ENCODE data around the gene KCNN4. TPM values are rescaled to one million over a fixed set of nuclear protein-coding genes. Genes with fewer than 3 reads are reported as not detected.
A peak's percentile ranks its signal among the peaks of the same experiment; 100 is the strongest.

KCNN4 gene
- total RNA-seq, 1 donor from 2014 or later = 0.19 TPM

- intact Hi-C loops (cut with DNase I) = no loop called here
- no peak for DNase-seq
Observed at GRCh38 chr19:43760941-43761340, 19.8 kb downstream of the KCNN4 start.

GRCh38 chr19:43759515-43759914 lies 21.3 kb downstream of the KCNN4 start:
- DNase-seq (no peak), ATAC-seq (ENCODE audit: poor library complexity) (no peak)
- intact Hi-C loops (cut with DNase I) = no loop called here

More at GRCh38 chr19:43760941-43761340, 19.8 kb downstream of the KCNN4 start:
- ATAC-seq (ENCODE audit: poor library complexity) = no peak

GRCh38 chr19:43755256-43755801 lies 25.4 kb downstream of the KCNN4 start:
- peak; percentile 82 for ATAC-seq (ENCODE audit: poor library complexity)
- intact Hi-C loops (cut with DNase I) = no loop called here
- DNase-seq = peak; percentile 90

- ATAC-seq (ENCODE audit: poor library complexity) (peak; percentile 97), DNase-seq (peak; percentile 99)
- intact Hi-C loops (cut with DNase I) = no loop called here
Observed at GRCh38 chr19:43754503-43755255, 26.1 kb downstream of the KCNN4 start, which contains the start of gene SMG9. Gene SMG9, minus strand, starts transcription at chr19:43754962. Its CDS starts 4,221 bp downstream, at chr19:43750741.

- no peak for DNase-seq
- no peak for ATAC-seq (ENCODE audit: poor library complexity)
- intact Hi-C loops (cut with DNase I) = no loop called here
Observed at GRCh38 chr19:43754253-43754502, 26.6 kb downstream of the KCNN4 start.

- DNase-seq (no peak), ATAC-seq (ENCODE audit: poor library complexity) (no peak)
- intact Hi-C loops (cut with DNase I) = no loop called here
Observed at GRCh38 chr19:43752287-43752875, 28.4 kb downstream of the KCNN4 start.

GRCh38 chr19:43751466-43752220 lies 29.1 kb downstream of the KCNN4 start:
- intact Hi-C loops (cut with DNase I) = no loop called here
- ATAC-seq (ENCODE audit: poor library complexity) (no peak), DNase-seq (no peak)

GRCh38 chr19:43749898-43750297 lies 30.9 kb downstream of the KCNN4 start:
- intact Hi-C loops (cut with DNase I) = loop anchor here (10.0 kb wide), 1 partner anchor 65 kb away; no protein-coding TSS in a partner anchor
- ATAC-seq (ENCODE audit: poor library complexity) = no peak
- no peak for DNase-seq

- DNase-seq (no peak), ATAC-seq (ENCODE audit: poor library complexity) (no peak)
- intact Hi-C loops (cut with DNase I) = loop anchor here (10.0 kb wide), 1 partner anchor 66 kb away; no protein-coding TSS in a partner anchor
Observed at GRCh38 chr19:43749152-43749551, 31.6 kb downstream of the KCNN4 start.

- intact Hi-C loops (cut with DNase I) = loop anchor here (10.0 kb wide), 1 partner anchor 66 kb away; no protein-coding TSS in a partner anchor
- DNase-seq (no peak), ATAC-seq (ENCODE audit: poor library complexity) (no peak)
Observed at GRCh38 chr19:43748685-43749084, 32.1 kb downstream of the KCNN4 start.

- ATAC-seq (ENCODE audit: poor library complexity) = no peak
- DNase-seq = no peak
- intact Hi-C loops (cut with DNase I) = loop anchor here (10.0 kb wide), 1 partner anchor 67 kb away; no protein-coding TSS in a partner anchor
Observed at GRCh38 chr19:43748205-43748594, 32.6 kb downstream of the KCNN4 start.

GRCh38 chr19:43747557-43748204 lies 33.1 kb downstream of the KCNN4 start:
- ATAC-seq (ENCODE audit: poor library complexity) (no peak), DNase-seq (no peak)
- intact Hi-C loops (cut with DNase I) = loop anchor here (10.0 kb wide), 1 partner anchor 67 kb away; no protein-coding TSS in a partner anchor

- intact Hi-C loops (cut with DNase I) = loop anchor here (10.0 kb wide), 1 partner anchor 72 kb away; no protein-coding TSS in a partner anchor
- no peak for DNase-seq
- no peak for ATAC-seq (ENCODE audit: poor library complexity)
Observed at GRCh38 chr19:43743059-43743458, 37.7 kb downstream of the KCNN4 start.

- ATAC-seq (ENCODE audit: poor library complexity) = peak; percentile 47
- intact Hi-C loops (cut with DNase I) = loop anchor here (10.0 kb wide), 1 partner anchor 74 kb away; no protein-coding TSS in a partner anchor
- no peak for DNase-seq
Observed at GRCh38 chr19:43741075-43741825, 39.5 kb downstream of the KCNN4 start.

- intact Hi-C loops (cut with DNase I) = loop anchor here (10.0 kb wide), 1 partner anchor 75 kb away; no protein-coding TSS in a partner anchor
- DNase-seq = no peak
- ATAC-seq (ENCODE audit: poor library complexity) = peak; percentile 18
Observed at GRCh38 chr19:43739439-43740235, 41.1 kb downstream of the KCNN4 start.

- intact Hi-C loops (cut with DNase I) = no loop called here
- DNase-seq (no peak), ATAC-seq (ENCODE audit: poor library complexity) (peak; percentile 44)
Observed at GRCh38 chr19:43738780-43739211, 42.0 kb downstream of the KCNN4 start.

- DNase-seq (no peak), ATAC-seq (ENCODE audit: poor library complexity) (no peak)
- intact Hi-C loops (cut with DNase I) = no loop called here
Observed at GRCh38 chr19:43735957-43736356, 44.8 kb downstream of the KCNN4 start.

Data from Right ventricle myocardium superior (tissue), 1 donor.